BJ (cell line): Measurements from ENCODE around the gene TMEM178A. TPM values are rescaled to one million over a fixed set of nuclear protein-coding genes. Genes with fewer than 3 reads are reported as not detected.

Experiments used
- CTCF ChIA-PET: fragments of 350-600 bp; formaldehyde crosslinking; extraction: SDS; loops from one replicate; lab custom pipeline; 2021; ENCODE audit warnings: antibody characterized with exemption, inconsistent platforms; lab: Yijun Ruan, JAX
- POLR2A ChIA-PET: fragments of 300-600 bp; sonication (Branson Sonifier 250); formaldehyde crosslinking; extraction: SDS; loops from one replicate; lab custom pipeline; 2021; ENCODE audit warnings: antibody characterized with exemption; lab: Charles Lee
- DNase-seq: peaks from one replicate; pipeline ENCODE4 v3.0.0-alpha.2; 2011; ENCODE audit warnings: low read depth
- H3K27me3 ChIP-seq: 2 replicates; pipeline ENCODE4 v1.6.0; 2011; ENCODE audit warnings: low read length; ENCODE audit not compliant: control insufficient read depth, insufficient read depth
- H3K36me3 ChIP-seq: 2 replicates; pipeline ENCODE4 v1.5.1; 2011; ENCODE audit warnings: low read length; ENCODE audit not compliant: control insufficient read depth, insufficient read depth
- H3K4me3 ChIP-seq: 2 replicates; pipeline ENCODE4 v1.5.1; 2011; ENCODE audit warnings: low read depth, mild to moderate bottlenecking, control low read depth, low read length
- CTCF ChIP-seq: IDR thresholded peaks from 2 replicates; pipeline ENCODE4 v1.5.1; 2011; ENCODE audit warnings: low read depth, mild to moderate bottlenecking, control low read depth, inconsistent platforms, low read length, moderate library complexity; ENCODE audit not compliant: insufficient read depth
- polyA plus RNA-seq: library from polyadenylated mRNA; depleted of rRNA; stranded (reverse); fragments of >200 nt; gene quantifications from 2 replicates; pipeline ENCODE4 v1.2.3, GENCODE V29; 2011

Gene TMEM178A
- polyA plus RNA-seq, 1 experiment, result 2.0 TPM

DNA sequence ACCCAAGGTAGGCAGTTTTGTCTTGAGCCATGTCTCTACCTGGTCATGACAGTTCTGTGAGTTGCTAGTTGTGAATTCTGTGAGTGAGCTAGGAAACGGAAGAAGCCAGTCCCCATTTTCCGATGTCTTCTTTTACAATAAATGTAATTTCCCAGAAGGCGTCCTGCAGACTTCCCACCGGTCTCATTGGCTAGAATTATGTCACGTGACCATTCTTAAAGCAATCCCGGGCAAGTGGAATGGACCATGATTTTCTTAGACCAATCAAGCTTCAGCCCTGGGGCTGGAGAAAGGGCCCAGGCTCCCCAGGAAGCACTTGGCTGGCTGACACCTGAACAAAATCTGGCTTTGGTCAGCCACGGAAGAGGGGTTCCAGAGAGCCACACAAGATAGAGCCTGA, 10.6 kb downstream of the TMEM178A start:
- Histone ChIP-seq H3K4me3 (no peak overlapping the region), H3K36me3 (no peaks in the 10 kb centered on the region), H3K27me3 (peaks cover 2% of the 10 kb centered on the region; the same call in 1 of the 2 replicates)
- POLR2A ChIA-PET, result no interaction called here
- DNase-seq, result no peak
- TF ChIP-seq CTCF, result no peak
- CTCF ChIA-PET, result interaction anchor here (1.6 kb wide), 1 partner anchor 10 kb away, joined by 7 read pairs; no protein-coding TSS in a partner anchor

- ChIA-PET POLR2A (no interaction called here), CTCF (no interaction called here)
- Histone ChIP-seq H3K27me3 (peaks cover 2% of the 10 kb centered on the region; the same call in 1 of the 2 replicates), H3K4me3 (no peak overlapping the region), H3K36me3 (no peaks in the 10 kb centered on the region)
- no peak for TF ChIP-seq CTCF
- no peak for DNase-seq
Measured at GRCh38 chr2:39678170-39678569, 12.5 kb downstream of the TMEM178A start.

DNA sequence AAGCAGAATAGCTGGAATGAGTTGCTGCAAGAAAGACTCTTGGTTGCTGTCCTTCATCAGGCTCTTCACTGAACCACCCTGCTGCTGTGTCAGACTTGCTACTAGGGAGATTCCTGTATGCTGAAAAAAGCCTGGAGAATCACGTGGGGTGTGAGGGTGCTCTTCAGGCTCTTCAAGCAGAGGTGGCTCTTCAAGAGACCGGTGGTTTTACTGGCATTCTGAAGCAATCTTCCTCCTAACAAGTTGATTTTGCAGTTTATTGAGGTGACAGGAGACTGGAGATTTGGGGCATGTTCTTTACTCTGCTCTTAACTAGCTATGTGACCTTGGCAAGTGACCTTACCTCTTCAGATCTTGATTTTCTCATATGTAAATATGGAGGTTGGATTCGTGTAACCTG, 14.1 kb downstream of the TMEM178A start:
- CTCF ChIA-PET, result no interaction called here

DNA sequence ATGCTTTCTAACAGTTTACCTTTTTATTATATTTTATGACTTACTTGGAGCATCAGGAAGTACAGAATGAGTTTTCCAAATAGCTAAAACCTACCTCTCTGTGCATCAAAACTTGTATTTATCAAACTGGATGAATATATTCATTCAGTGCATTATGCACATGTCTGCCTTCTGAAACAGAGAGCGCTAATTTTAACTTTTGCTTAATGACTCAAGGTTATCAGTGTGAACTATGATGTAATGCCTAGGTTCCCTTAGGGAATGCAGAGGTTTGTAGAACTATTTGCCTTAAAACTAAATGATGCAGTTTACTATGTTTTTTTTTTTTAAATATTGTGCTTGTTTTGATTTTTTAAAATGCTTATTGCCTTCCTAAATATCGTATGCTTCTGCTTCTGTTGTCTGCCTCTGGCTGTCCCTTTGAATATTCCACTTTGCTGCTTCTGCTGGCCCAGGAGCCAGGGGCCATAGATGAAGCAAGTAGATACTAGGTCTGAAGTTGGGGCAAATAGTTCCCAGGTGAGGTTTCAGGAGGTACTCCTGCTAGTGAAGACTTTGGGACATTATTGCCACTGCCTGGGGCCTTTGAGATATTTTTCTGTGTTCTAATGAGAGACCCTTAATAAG, 16.5 kb downstream of the TMEM178A start:
- Histone ChIP-seq H3K36me3 (no peaks in the 10 kb centered on the region), H3K4me3 (no peak overlapping the region), H3K27me3 (peaks cover 2% of the 10 kb centered on the region; the same call in 1 of the 2 replicates)
- CTCF ChIA-PET, result no interaction called here
- no peak for DNase-seq
- POLR2A ChIA-PET, result no interaction called here
- TF ChIP-seq CTCF, result no peak

More for the DNA sequence above, 14.1 kb downstream of the TMEM178A start:
- Histone ChIP-seq H3K27me3 (peaks cover 2% of the 10 kb centered on the region; the same call in 1 of the 2 replicates), H3K4me3 (no peak overlapping the region), H3K36me3 (no peaks in the 10 kb centered on the region)
- no peak for DNase-seq
- POLR2A ChIA-PET, result no interaction called here
- no peak for TF ChIP-seq CTCF

DNA sequence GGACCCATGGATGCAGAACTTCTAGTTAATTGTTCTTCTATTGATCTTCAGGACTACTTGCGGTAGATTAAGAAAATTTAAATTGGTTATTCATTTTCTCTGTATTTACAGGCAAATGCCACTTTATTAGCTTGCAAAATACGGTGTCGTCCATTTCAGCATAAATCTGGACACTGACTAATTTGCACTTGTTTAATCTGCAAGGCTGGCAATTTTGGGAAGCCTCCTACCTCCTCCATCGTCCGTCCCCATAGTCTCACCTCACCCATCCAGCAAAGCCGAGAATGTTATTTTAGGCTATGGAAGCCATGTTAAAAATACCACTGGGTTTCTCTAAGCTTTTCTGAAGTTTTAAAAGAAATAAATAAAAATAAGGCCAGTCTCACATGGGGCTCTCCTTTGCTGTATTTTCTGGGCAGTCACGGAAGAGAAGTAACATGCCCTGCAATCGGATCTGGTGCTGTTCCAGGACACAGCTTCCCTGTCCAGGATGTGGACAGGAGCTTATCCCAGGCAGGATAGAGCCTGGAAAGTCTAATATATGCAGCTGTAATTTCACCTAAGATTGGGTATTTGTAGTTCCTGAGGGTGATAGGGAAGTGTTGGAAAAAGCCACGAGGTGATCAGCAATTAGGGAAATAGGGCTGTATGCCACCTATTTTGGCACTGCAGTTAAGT, 17.4 kb downstream of the TMEM178A start:
- Histone ChIP-seq H3K36me3 (no peaks in the 10 kb centered on the region), H3K27me3 (peaks cover 2% of the 10 kb centered on the region; the same call in 1 of the 2 replicates), H3K4me3 (no peak overlapping the region)
- POLR2A ChIA-PET, result interaction anchor here (0.6 kb wide), 1 partner anchor 168 kb away, joined by 3 read pairs; no protein-coding TSS in a partner anchor
- no peak for TF ChIP-seq CTCF
- CTCF ChIA-PET, result interaction anchor here (0.7 to 1.3 kb wide), 3 partner anchors 8 to 20 kb away, joined by 3 to 7 read pairs (median 4); no protein-coding TSS in a partner anchor
- no peak for DNase-seq
